ENCODE results near the gene NSD2. TPM values are rescaled to one million over a fixed set of nuclear protein-coding genes. Genes with fewer than 3 reads are reported as not detected.

Gene NSD2
- 100 to 1,000 TPM in 2 of 4 donors, 10 to 100 TPM in 2; 56.0 to 255 (median 98.9) TPM for total RNA-seq

GRCh38 chr4:1870578-1871443 is at the start of gene NSD2:
NSD2 (plus strand) TSS chr4:1871393; CDS start chr4:1900655, 29,262 bp downstream.
- Histone ChIP-seq H3K27ac (peak within 1 kb of the TSS; percentile 97 to 100 (median 100)), H3K4me1 (peaks cover 0 to 32% (median 6%) of the 10 kb centered on the region in 4 donors), H3K9me3 (no peaks in the 10 kb centered on the region), H3K4me3 (peak within 1 kb of the TSS; percentile 93 to 99 (median 98)), H3K36me3 (no peaks in the 10 kb centered on the region), H3K27me3 (no peaks in the 10 kb centered on the region)
- DNase-seq, result peak; percentile 87 to 95 (median 95)
- TF ChIP-seq POLR2A (IDR thresholded peaks at IDR 0.05) (peak; percentile 83 to 94), CTCF (IDR thresholded peaks at IDR 0.05) (peak in 1 of 6 experiments; percentile 5)

GRCh38 chr4:1821679-1822567 is 49.3 kb upstream of the NSD2 start:
- TF ChIP-seq POLR2A (IDR thresholded peaks at IDR 0.05), result no peak
- no peak for TF ChIP-seq CTCF (IDR thresholded peaks at IDR 0.05)
- Histone ChIP-seq H3K36me3 (peaks cover 0 to 96% (median 0%) of the 10 kb centered on the region in 3 donors), H3K4me3 (no peak overlapping the region), H3K27ac (no peak overlapping the region), H3K9me3 (no peaks in the 10 kb centered on the region), H3K4me1 (no peaks in the 10 kb centered on the region), H3K27me3 (no peaks in the 10 kb centered on the region)
- no peak for DNase-seq

GRCh38 chr4:1822568-1823544 is 48.3 kb upstream of the NSD2 start:
- Histone ChIP-seq H3K27me3 (no peaks in the 10 kb centered on the region), H3K4me1 (no peaks in the 10 kb centered on the region), H3K4me3 (no peak overlapping the region), H3K36me3 (peaks cover 0 to 88% (median 0%) of the 10 kb centered on the region in 3 donors), H3K27ac (no peak overlapping the region), H3K9me3 (no peaks in the 10 kb centered on the region)
- no peak for DNase-seq
- TF ChIP-seq POLR2A (IDR thresholded peaks at IDR 0.05) (no peak), CTCF (IDR thresholded peaks at IDR 0.05) (no peak)

GRCh38 chr4:1823545-1823932 is 47.7 kb upstream of the NSD2 start:
- H3K27me3 ChIP-seq, result no peaks in the 10 kb centered on the region
- H3K27ac ChIP-seq, result no peak overlapping the region
- TF ChIP-seq POLR2A (IDR thresholded peaks at IDR 0.05) (no peak), CTCF (IDR thresholded peaks at IDR 0.05) (no peak)
- H3K4me1 ChIP-seq, result no peaks in the 10 kb centered on the region
- no peaks in the 10 kb centered on the region for H3K9me3 ChIP-seq
- DNase-seq, result no peak
- H3K4me3 ChIP-seq, result no peak overlapping the region
- peaks cover 0 to 81% (median 0%) of the 10 kb centered on the region in 3 donors for H3K36me3 ChIP-seq

- Histone ChIP-seq H3K27me3 (no peaks in the 10 kb centered on the region), H3K9me3 (no peaks in the 10 kb centered on the region), H3K4me1 (no peaks in the 10 kb centered on the region), H3K4me3 (no peak overlapping the region), H3K36me3 (peaks cover 0 to 69% (median 0%) of the 10 kb centered on the region in 3 donors), H3K27ac (no peak overlapping the region)
- TF ChIP-seq POLR2A (IDR thresholded peaks at IDR 0.05) (no peak), CTCF (IDR thresholded peaks at IDR 0.05) (no peak)
- DNase-seq, result no peak
Measured at GRCh38 chr4:1824746-1825145, 46.4 kb upstream of the NSD2 start.

Data from Peyer's patch (tissue), 4 donors.